T-helper 2 cell treated with Interferon-gamma antibody and Interleukin-4, amounts not matched to agents 100 ng/mL and 5 ng/mL, for 36 hours (primary cell): ENCODE data around the gene GSTM5. TPM values are rescaled to one million over a fixed set of nuclear protein-coding genes. Genes with fewer than 3 reads are reported as not detected.
"Not testable (repeated sequence)": the region's sequence is repeated elsewhere in the genome, so short reads cannot be mapped to it uniquely, and the experiment has no call there.

ENCODE experiments used
- intact Hi-C: fragments of 100-400 bp; cut with micrococcal nuclease; formaldehyde crosslinking; loops from one replicate; pipeline ENCODE4 v1.15.1; 2023
- total RNA-seq: library from RNA; stranded (reverse); gene quantifications from 2 replicates; pipeline ENCODE4 v1.2.3, GENCODE V29; 2022

The GSTM5 gene
- total RNA-seq, 1 donor from 2014 or later = 0.14 TPM

- intact Hi-C loops = no loop called here
Measured at GRCh38 chr1:109760581-109761226, 48.7 kb downstream of the GSTM5 start.

GRCh38 chr1:109761227-109762038, 49.4 kb downstream of the GSTM5 start:
- intact Hi-C loops = no loop called here

GRCh38 chr1:109762039-109762585, 50.1 kb downstream of the GSTM5 start:
- intact Hi-C loops = no loop called here

- intact Hi-C loops = no loop called here
Measured at GRCh38 chr1:109762821-109763645, 51.0 kb downstream of the GSTM5 start.

- intact Hi-C loops = no loop called here
Measured at GRCh38 chr1:109763646-109764415, 51.8 kb downstream of the GSTM5 start, which contains the start of gene EPS8L3. Gene EPS8L3, minus strand, starts transcription at chr1:109763923. Its CDS starts 2,174 bp downstream, at chr1:109761749.

- intact Hi-C loops = no loop called here
Measured at GRCh38 chr1:109764561-109765482, 52.8 kb downstream of the GSTM5 start.

GRCh38 chr1:109765483-109765815, 53.4 kb downstream of the GSTM5 start:
- intact Hi-C loops = no loop called here

- intact Hi-C loops = no loop called here
Measured at GRCh38 chr1:109765896-109766615, 54.0 kb downstream of the GSTM5 start.

- intact Hi-C loops = not testable (repeated sequence)
Measured at GRCh38 chr1:109766991-109767636, 55.1 kb downstream of the GSTM5 start.

Other genes with a start within 250 kb of the GSTM5 start
- not detected in 2 replicates for gene SYPL2, start 245.7 kb upstream of the GSTM5 start, total RNA-seq
- gene ATXN7L2, start 228.3 kb upstream of the GSTM5 start, total RNA-seq = 9.0 and 10.5 TPM in 2 replicates
- gene CYB561D1, start 218.2 kb upstream of the GSTM5 start, total RNA-seq = 16.6 and 18.3 TPM in 2 replicates
- gene AMIGO1, start 202.5 kb upstream of the GSTM5 start, total RNA-seq = 1.6 and 1.9 TPM in 2 replicates
- 0.20 and 0.57 TPM in 2 replicates for gene GPR61, start 172.4 kb upstream of the GSTM5 start, total RNA-seq
- 9.5 and 9.6 TPM in 2 replicates for gene GNAI3, start 163.6 kb upstream of the GSTM5 start, total RNA-seq
- gene GNAT2, start 92.6 kb upstream of the GSTM5 start, total RNA-seq = not detected in 2 replicates
- 78.9 and 91.8 TPM in 2 replicates for gene AMPD2, start 92.4 kb upstream of the GSTM5 start, total RNA-seq
- 22.9 and 23.3 TPM in 2 replicates for gene GSTM4, start 56.2 kb upstream of the GSTM5 start, total RNA-seq
- 42.2 and 44.3 TPM in 2 replicates for gene GSTM2, start 44.2 kb upstream of the GSTM5 start, total RNA-seq
- 91.4 and 97.0 TPM in 2 replicates for gene GSTM1, start 24.4 kb upstream of the GSTM5 start, total RNA-seq
- gene GSTM3, start 28.8 kb downstream of the GSTM5 start, total RNA-seq = 6.4 and 9.2 TPM in 2 replicates
- not detected in 2 replicates for gene EPS8L3, start 51.7 kb downstream of the GSTM5 start, total RNA-seq
- 75.0 and 76.4 TPM in 2 replicates for gene CSF1, start 198.6 kb downstream of the GSTM5 start, total RNA-seq